HCT116 (cell line): ENCODE results near the gene FBXL17. TPM values are rescaled to one million over a fixed set of nuclear protein-coding genes. Genes with fewer than 3 reads are reported as not detected.

Experiments
- ATAC-seq: fragments of 200-7000 bp; cut with Tn5 transposase; 2 replicates; pipeline ENCODE4 v1.9.1; 2020; ENCODE audit warnings: mild to moderate bottlenecking, moderate library complexity
- BruUV-seq: library from RNA; stranded (reverse); fragments of 400-500 nt; replicated peaks from 2 replicates; lab custom pipeline; 2021; lab: Mats Ljungman, UMichigan
- CTCF ChIA-PET: fragments of 300-600 bp; sonication (Branson Sonifier 250); formaldehyde crosslinking; loops from one replicate; lab custom pipeline; 2021; ENCODE audit warnings: antibody characterized with exemption; lab: Charles Lee
- POLR2A ChIA-PET: fragments of 300-600, 350-600 bp; sonication (Branson Sonifier 250); formaldehyde crosslinking; loops from one replicate; lab custom pipeline; 2021; ENCODE audit warnings: antibody characterized with exemption; lab: Charles Lee
- RAD21 ChIA-PET, 2 experiments: fragments of 300-600 bp; sonication (Branson Sonifier 250); formaldehyde crosslinking; loops; one replicate each; lab custom pipeline; 2023; ENCODE audit warnings: low total read pairs in 2 of 2; ENCODE audit not compliant: uncharacterized antibody in 2 of 2, unreplicated experiment in 2 of 2, low non-redundant PET in 1 of 2; lab: Charles Lee
- DNase-seq: peaks from one replicate; pipeline ENCODE4 v3.0.0-alpha.2; 2010; ENCODE audit warnings: low read depth, low spot score
- H2AFZ ChIP-seq: fragments of 200-600 bp; shearing (Covaris generic), sonication (generic); 2 replicates; pipeline ENCODE4 v1.6.1; 2017; ENCODE audit warnings: low read depth, mixed run types, mixed read lengths, antibody characterized with exemption, low read length; ENCODE audit not compliant: poor library complexity, severe bottlenecking
- H3K27ac ChIP-seq: 2 replicates; pipeline ENCODE4 v1.5.1; 2012; ENCODE audit warnings: low read depth, low read length
- H3K27me3 ChIP-seq: fragments of 200-600 bp; sonication (generic); 2 replicates; pipeline ENCODE4 v1.6.1; 2016; ENCODE audit warnings: mixed run types, low read length, mixed read lengths; ENCODE audit not compliant: insufficient read depth
- H3K36me3 ChIP-seq, 2 experiments: fragments of 200-500 bp in 1 of 2; fragments of 200-600 bp in 1 of 2; sonication (Bioruptor generic) in 1 of 2; sonication (generic) in 1 of 2; 2 replicates each; pipeline versions ENCODE4 v1.5.1 to v1.6.1; 2014 to 2016; ENCODE audit warnings: low read length in 2 of 2, inconsistent platforms in 1 of 2, mixed read lengths in 1 of 2, mixed run types in 1 of 2; ENCODE audit not compliant: insufficient read depth in 2 of 2, control insufficient read depth in 1 of 2
- H3K4me1 ChIP-seq, 2 experiments: fragments of 200-600 bp in 1 of 2; sonication (generic) in 1 of 2; 2 replicates each; pipeline versions ENCODE4 v1.5.1 to v1.6.1; 2012 to 2017; ENCODE audit warnings: low read length in 2 of 2, inconsistent platforms in 1 of 2, mild to moderate bottlenecking in 1 of 2, mixed read lengths in 1 of 2, mixed run types in 1 of 2, moderate library complexity in 1 of 2; ENCODE audit not compliant: insufficient read depth in 2 of 2, control insufficient read depth in 1 of 2
- H3K4me2 ChIP-seq: fragments of 200-600 bp; sonication (generic); 2 replicates; pipeline ENCODE4 v1.6.1; 2017; ENCODE audit warnings: mixed run types, low read length, mixed read lengths
- H3K4me3 ChIP-seq, 2 experiments: fragments of 200-600 bp in 1 of 2; sonication (generic) in 1 of 2; replicated peaks in 1 of 2; 2 replicates each; pipeline ENCODE4 v1.5.1; 2011 to 2016; ENCODE audit warnings: low read length in 2 of 2, control low read depth in 1 of 2, low read depth in 1 of 2, mild to moderate bottlenecking in 1 of 2, mixed read lengths in 1 of 2, mixed run types in 1 of 2
- H3K79me2 ChIP-seq: fragments of 200-600 bp; sonication (generic); 2 replicates; pipeline ENCODE4 v1.6.1; 2017; ENCODE audit warnings: mild to moderate bottlenecking, mixed run types, low read length, moderate library complexity, mixed read lengths; ENCODE audit not compliant: insufficient read depth
- H3K9ac ChIP-seq: fragments of 200-600 bp; sonication (generic); 2 replicates; pipeline ENCODE4 v1.6.1; 2016; ENCODE audit warnings: low read length, mixed read lengths
- H3K9me2 ChIP-seq: fragments of 200-600 bp; sonication (generic), shearing (Covaris generic); 2 replicates; pipeline ENCODE4 v1.6.1; 2017; ENCODE audit warnings: mixed run types, mild to moderate bottlenecking, moderate library complexity; ENCODE audit not compliant: insufficient read depth
- H3K9me3 ChIP-seq, 2 experiments: fragments of 200-500 bp in 1 of 2; fragments of 200-600 bp in 1 of 2; sonication (Bioruptor generic) in 1 of 2; sonication (generic) in 1 of 2; 2 replicates each; pipeline ENCODE4 v1.6.1; 2014 to 2017; ENCODE audit warnings: low read length in 2 of 2, mixed read lengths in 2 of 2, inconsistent platforms in 1 of 2, low read depth in 1 of 2, mild to moderate bottlenecking in 1 of 2, mixed run types in 1 of 2, moderate library complexity in 1 of 2; ENCODE audit not compliant: control insufficient read depth in 1 of 2, insufficient read depth in 1 of 2
- H4K20me1 ChIP-seq: fragments of 200-600 bp; sonication (generic), shearing (Covaris generic); 2 replicates; pipeline ENCODE4 v1.6.1; 2017; ENCODE audit warnings: mixed run types, mild to moderate bottlenecking, moderate library complexity; ENCODE audit not compliant: insufficient read depth
- ATF3 ChIP-seq: IDR thresholded peaks from 2 replicates; pipeline ENCODE4 v1.6.1; 2012
- CBX3 ChIP-seq: IDR thresholded peaks from 2 replicates; pipeline ENCODE4 v1.6.1; 2012; ENCODE audit warnings: low read depth
- CEBPB ChIP-seq: IDR thresholded peaks from 2 replicates; pipeline ENCODE4 v1.6.1; 2012; ENCODE audit warnings: low read depth
- CTCF ChIP-seq, 3 experiments: fragments of 200-600 bp in 1 of 3; sonication (generic) in 1 of 3; IDR thresholded peaks in 2 of 3; conservative IDR thresholded peaks in 1 of 3; 2 replicates each; pipeline ENCODE4 v1.5.1; 2012 to 2017; ENCODE audit warnings: low read depth in 2 of 3, low read length in 2 of 3, antibody characterized with exemption in 1 of 3, borderline replicate concordance in 1 of 3, control low read depth in 1 of 3, mild to moderate bottlenecking in 1 of 3, mixed read lengths in 1 of 3, mixed run types in 1 of 3, moderate library complexity in 1 of 3; ENCODE audit not compliant: insufficient read depth in 1 of 3
- FOSL1 ChIP-seq: IDR thresholded peaks from 2 replicates; pipeline ENCODE4 v1.6.1; 2012; ENCODE audit warnings: low read depth
- MAX ChIP-seq: IDR thresholded peaks from 2 replicates; pipeline ENCODE4 v1.6.1; 2012
- RAD21 ChIP-seq: IDR thresholded peaks from 2 replicates; pipeline ENCODE4 v1.6.1; 2012; ENCODE audit warnings: low read depth, mild to moderate bottlenecking
- SIN3A ChIP-seq: IDR thresholded peaks from 2 replicates; pipeline ENCODE4 v1.6.1; 2012; ENCODE audit warnings: low read depth
- YY1 ChIP-seq: IDR thresholded peaks from 2 replicates; pipeline ENCODE4 v1.6.1; 2011; ENCODE audit warnings: low read length, low read depth, moderate library complexity, mild to moderate bottlenecking; ENCODE audit not compliant: insufficient replicate concordance; ENCODE audit errors: extremely low read depth
- ZFX ChIP-seq: fragments of 450-650 bp; IDR thresholded peaks from 2 replicates; pipeline ENCODE4 v1.6.1; 2017
- ZNF274 ChIP-seq: fragments of 200-500 bp; sonication (Bioruptor generic); IDR thresholded peaks from 2 replicates; pipeline ENCODE4 v1.6.1; 2014; ENCODE audit warnings: mild to moderate bottlenecking, low read depth, low read length, inconsistent platforms
- intact Hi-C: fragments of 100-400 bp; cut with micrococcal nuclease; formaldehyde crosslinking; loops from 2 replicates; pipeline ENCODE4 v1.10.0; 2022
- total RNA-seq: library from RNA; stranded (reverse); gene quantifications from one replicate; pipeline ENCODE4 v1.2.1, GENCODE V29; 2021; ENCODE audit not compliant: unreplicated experiment

FBXL17 gene
- total RNA-seq, 1 experiment from 2014 or later, result 9.4 TPM

- ChIA-PET CTCF (interaction anchor here (2.0 kb wide), 1 partner anchor 197 kb away, joined by 7 read pairs; no protein-coding TSS in a partner anchor), RAD21 (no interaction called here), POLR2A (no interaction called here)
- no TSS peak for BruUV-seq
- Histone ChIP-seq H3K4me1 (no peaks in the 10 kb centered on the region), H3K9me3 (no peaks in the 10 kb centered on the region), H3K36me3 (no peaks in the 10 kb centered on the region), H3K9ac (no peak overlapping the region), H3K4me3 (no peak overlapping the region), H3K9me2 (no peaks in the 10 kb centered on the region), H2AFZ (no peak overlapping the region), H3K27ac (no peak overlapping the region), H4K20me1 (no peaks in the 10 kb centered on the region), H3K4me2 (no peak overlapping the region), H3K27me3 (no peaks in the 10 kb centered on the region), H3K79me2 (no peaks in the 10 kb centered on the region)
- ATAC-seq, result peak; percentile 74
- peak; percentile 32 to 66 (median 58); a peak in 5 of 6 replicates for TF ChIP-seq CTCF (IDR thresholded peaks at IDR 0.05 in 2 of 3, conservative IDR thresholded peaks at IDR 0.05 in 1 of 3; ENCODE audit: borderline replicate concordance in 1 of 3, insufficient read depth in 1 of 3, low read depth in 2 of 3, low read length in 2 of 3)
- TF ChIP-seq MAX, result no peak
- TF ChIP-seq RAD21, result peak; percentile 56
- intact Hi-C loops, result loop anchor here (2.0 kb wide), 1 partner anchor 196 kb away; no protein-coding TSS in a partner anchor
- DNase-seq, result no peak
These were observed 233.2 kb downstream of the FBXL17 start for GRCh38 chr5:108148715-108149139.

GRCh38 chr5:108146222-108146621 is 235.7 kb downstream of the FBXL17 start:
- BruUV-seq, result no TSS peak
- no peak overlapping the region for H3K27ac ChIP-seq
- no peaks in the 10 kb centered on the region for H3K27me3 ChIP-seq
- no peaks in the 10 kb centered on the region for H3K9me3 ChIP-seq
- ATAC-seq (no peak), DNase-seq (no peak)
- TF ChIP-seq YY1 (no peak), CEBPB (no peak), CBX3 (no peak), ZFX (no peak), ZNF274 (no peak), ATF3 (no peak), RAD21 (no peak), FOSL1 (no peak), SIN3A (no peak)
- H3K4me2 ChIP-seq, result no peak overlapping the region
- H3K4me1 ChIP-seq, result no peaks in the 10 kb centered on the region
- H3K4me3 ChIP-seq, result no peak overlapping the region
- H2AFZ ChIP-seq, result no peak overlapping the region
- H3K36me3 ChIP-seq, result no peaks in the 10 kb centered on the region
- H3K79me2 ChIP-seq, result no peaks in the 10 kb centered on the region
- no peaks in the 10 kb centered on the region for H4K20me1 ChIP-seq
- no peaks in the 10 kb centered on the region for H3K9me2 ChIP-seq
- ChIA-PET RAD21 (no interaction called here), POLR2A (no interaction called here), CTCF (no interaction called here)
- H3K9ac ChIP-seq, result no peak overlapping the region
- intact Hi-C loops, result no loop called here
